ENCODE results near the gene DOK5. TPM values are rescaled to one million over a fixed set of nuclear protein-coding genes. Genes with fewer than 3 reads are reported as not detected.

Gene DOK5
- total RNA-seq, 2 donors from 2014 or later = 0.14 to 1.2 TPM

GRCh38 chr20:54545676-54546358, 70.4 kb downstream of the DOK5 start:
- H3K36me3 ChIP-seq = no peaks in the 10 kb centered on the region
- H3K9me3 ChIP-seq = no peaks in the 10 kb centered on the region
- 70% methylated on average over 4 of the region's 4 CpGs for WGBS
- no peak for DNase-seq (ENCODE audit: low spot score)
- H3K4me1 ChIP-seq (replicated peaks) = no peaks in the 10 kb centered on the region
- TF ChIP-seq POLR2AphosphoS5 (IDR thresholded peaks at IDR 0.05) (no peak), CTCF (IDR thresholded peaks at IDR 0.05) (no peak), POLR2A (IDR thresholded peaks at IDR 0.05) (no peak)
- intact Hi-C loops (cut with DNase I) = no loop called here
- H3K27me3 ChIP-seq (replicated peaks; ENCODE audit: insufficient read depth) = no peaks in the 10 kb centered on the region
- H3K4me3 ChIP-seq = no peak overlapping the region
- no peak overlapping the region for H3K27ac ChIP-seq

GRCh38 chr20:54548849-54549248, 73.5 kb downstream of the DOK5 start:
- TF ChIP-seq CTCF (IDR thresholded peaks at IDR 0.05) (no peak), POLR2A (IDR thresholded peaks at IDR 0.05) (no peak), POLR2AphosphoS5 (IDR thresholded peaks at IDR 0.05) (no peak)
- Histone ChIP-seq H3K36me3 (no peaks in the 10 kb centered on the region), H3K9me3 (no peaks in the 10 kb centered on the region), H3K4me3 (no peak overlapping the region), H3K4me1 (replicated peaks) (no peaks in the 10 kb centered on the region), H3K27ac (no peak overlapping the region), H3K27me3 (replicated peaks; ENCODE audit: insufficient read depth) (no peaks in the 10 kb centered on the region)
- intact Hi-C loops (cut with DNase I) = no loop called here
- no peak for DNase-seq (ENCODE audit: low spot score)
- 92% methylated on average over 8 of the region's 8 CpGs for WGBS

DNA sequence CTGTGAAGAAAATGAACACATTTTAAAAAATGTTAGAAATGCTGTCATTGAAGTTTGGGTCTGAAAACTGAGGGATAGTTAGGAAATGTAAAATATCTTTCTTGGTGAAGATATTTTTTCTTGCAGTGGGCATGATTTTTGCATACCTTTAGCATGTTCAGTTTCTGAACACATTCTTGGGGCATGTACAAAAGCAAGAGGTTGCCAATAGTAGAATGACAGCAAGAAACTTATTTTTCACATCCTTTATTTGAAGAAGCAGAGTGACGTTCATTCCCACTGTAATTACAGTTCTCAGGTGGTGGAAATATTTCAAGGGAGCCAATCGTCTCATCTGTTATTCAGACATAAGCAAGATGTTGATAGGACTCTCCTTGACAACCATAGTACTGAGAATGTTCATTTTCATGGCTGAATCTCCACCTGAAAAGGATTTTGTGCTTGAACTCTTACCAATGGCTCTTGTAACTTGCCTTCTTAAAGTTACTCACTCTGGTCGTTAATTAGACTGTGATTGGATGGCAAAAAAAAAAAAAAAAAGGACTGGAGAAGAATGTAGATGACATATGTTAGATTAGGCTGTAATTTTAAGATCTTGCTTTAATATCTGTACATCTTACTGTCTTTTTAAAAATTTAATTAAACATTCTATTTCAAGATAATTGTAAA, 74.4 kb downstream of the DOK5 start:
- 57% methylated on average over 3 of the region's 3 CpGs for WGBS
- intact Hi-C loops (cut with DNase I) = no loop called here
- Histone ChIP-seq H3K4me3 (no peak overlapping the region), H3K36me3 (no peaks in the 10 kb centered on the region), H3K27ac (no peak overlapping the region), H3K4me1 (replicated peaks) (no peaks in the 10 kb centered on the region), H3K9me3 (no peaks in the 10 kb centered on the region), H3K27me3 (replicated peaks; ENCODE audit: insufficient read depth) (no peaks in the 10 kb centered on the region)
- no peak for TF ChIP-seq POLR2AphosphoS5 (IDR thresholded peaks at IDR 0.05)
- TF ChIP-seq POLR2A (IDR thresholded peaks at IDR 0.05) = no peak
- TF ChIP-seq CTCF (IDR thresholded peaks at IDR 0.05) = no peak
- DNase-seq (ENCODE audit: low spot score) = no peak

DNA sequence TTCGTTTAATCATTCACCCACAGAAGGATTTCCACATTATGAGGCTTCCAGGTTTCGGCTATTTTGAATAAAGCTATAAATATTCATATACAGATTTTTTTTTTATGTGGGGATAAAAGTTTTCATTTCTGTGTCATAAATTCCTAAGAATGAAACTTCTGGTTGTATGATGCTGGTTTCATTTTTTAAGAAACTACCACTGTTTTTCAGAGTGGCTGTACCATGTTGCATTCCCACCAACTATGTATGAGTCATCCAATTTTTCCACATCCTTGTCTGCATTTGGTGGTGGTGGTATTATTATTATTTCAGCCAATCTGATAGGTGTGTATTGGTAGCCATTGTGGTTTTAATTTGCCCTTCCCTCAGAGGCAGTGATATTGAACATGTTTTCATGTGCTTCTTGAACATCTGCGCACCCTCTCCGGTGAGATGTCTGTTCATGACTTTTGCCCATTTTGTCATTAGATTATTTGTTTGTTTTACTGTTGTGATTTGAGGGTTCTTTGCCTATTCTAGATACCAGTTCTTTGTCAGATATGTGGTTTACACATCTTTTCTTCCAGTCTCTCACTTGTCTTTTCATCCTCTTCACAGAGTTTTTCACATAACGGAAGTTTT, 75.5 kb downstream of the DOK5 start:
- no peak for TF ChIP-seq CTCF (IDR thresholded peaks at IDR 0.05)
- no peak for TF ChIP-seq POLR2AphosphoS5 (IDR thresholded peaks at IDR 0.05)
- Histone ChIP-seq H3K36me3 (no peaks in the 10 kb centered on the region), H3K27ac (no peak overlapping the region), H3K9me3 (no peaks in the 10 kb centered on the region), H3K4me1 (replicated peaks) (no peaks in the 10 kb centered on the region), H3K4me3 (no peak overlapping the region), H3K27me3 (replicated peaks; ENCODE audit: insufficient read depth) (no peaks in the 10 kb centered on the region)
- DNase-seq (ENCODE audit: low spot score) = no peak
- WGBS = 91% methylated on average over 5 of the region's 5 CpGs
- intact Hi-C loops (cut with DNase I) = no loop called here

Measured in prostate gland (tissue), 2 donors.